Stimulated activated naive CD4-positive, alpha-beta T cell treated with Interleukin-2 at 50 U/mL for 16 hours (primary cell): ENCODE results near the gene SETBP1.

Experiments
- DNase-seq: peaks from one replicate; lab custom pipeline; 2025; lab: John Stamatoyannopoulos, UW

Gene SETBP1

DNA sequence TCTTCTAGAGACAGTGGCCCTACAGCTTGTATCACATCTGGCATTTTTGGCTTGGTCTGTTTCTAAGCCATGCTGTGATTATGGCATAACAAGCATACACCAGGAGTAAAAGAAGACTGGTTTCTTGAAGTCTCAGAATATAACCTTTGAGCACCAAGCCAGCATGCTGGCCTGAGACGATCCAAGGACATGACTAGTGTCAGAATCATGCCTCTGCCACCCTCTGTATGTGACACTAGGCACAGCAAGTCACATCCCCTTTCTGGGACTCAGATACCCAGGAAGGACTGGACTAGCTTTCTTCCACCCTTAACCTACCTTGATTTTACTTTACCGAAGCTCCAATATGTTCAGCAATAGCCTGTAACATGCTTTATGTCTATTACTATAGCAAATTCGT is 345.5 kb downstream of the SETBP1 start:
- no peak for DNase-seq

DNA sequence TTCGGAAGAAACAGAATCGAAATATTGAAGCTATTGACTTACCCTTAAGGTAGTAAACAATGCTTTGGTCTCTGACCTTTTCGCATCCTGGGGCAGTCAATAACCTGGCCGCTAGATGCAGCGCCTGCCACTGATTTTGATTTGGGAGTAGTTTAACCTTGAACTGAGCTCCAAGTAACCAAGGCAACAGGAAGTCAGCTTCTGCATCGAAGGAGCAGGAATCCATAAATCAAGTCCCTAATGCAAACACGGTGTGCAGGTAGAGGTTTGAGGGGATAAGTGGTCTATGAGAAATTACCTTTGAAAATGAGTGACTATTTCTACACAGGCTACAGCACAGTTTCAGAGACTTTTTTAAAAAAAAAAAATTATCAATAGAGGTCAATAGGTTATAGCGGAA is 353.5 kb downstream of the SETBP1 start:
- no peak for DNase-seq

DNA sequence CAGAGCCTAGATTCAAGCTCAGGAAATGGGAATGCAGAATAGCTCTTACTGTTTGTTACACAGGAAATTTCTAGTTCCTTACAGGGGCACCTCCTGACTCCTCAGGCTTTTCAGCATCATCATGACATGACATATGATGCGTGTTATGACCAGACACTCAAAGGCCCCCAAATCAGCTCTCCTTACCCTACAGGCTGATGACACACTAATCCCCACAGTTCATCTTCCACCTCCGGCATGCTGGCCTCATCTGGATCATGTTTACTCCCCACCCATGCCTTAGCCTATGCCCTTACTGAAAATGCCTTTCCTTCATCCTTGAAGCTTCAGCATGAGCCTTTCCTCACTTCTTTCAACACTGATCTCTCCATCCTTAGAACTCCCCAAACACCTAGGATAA is 356.9 kb downstream of the SETBP1 start:
- DNase-seq, result no peak

DNA sequence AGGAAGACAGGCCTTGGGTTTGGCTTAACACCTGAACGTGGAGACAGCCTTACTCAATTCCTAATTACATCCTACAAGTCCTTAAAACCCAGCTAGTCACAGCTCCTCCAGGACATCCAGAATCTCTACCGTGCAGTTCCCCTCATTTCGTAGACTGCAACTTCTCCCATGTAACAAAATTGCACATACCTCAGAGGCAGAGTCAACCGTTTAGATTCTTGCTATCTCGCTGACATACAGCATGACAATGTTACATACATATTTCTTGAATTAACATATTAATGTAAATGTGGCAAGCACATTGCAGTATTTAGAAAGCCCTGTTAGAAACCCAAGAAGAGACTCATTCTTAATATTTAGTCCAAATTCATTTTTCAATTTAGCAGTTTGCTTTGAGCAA is 358.7 kb downstream of the SETBP1 start:
- DNase-seq, result no peak

- DNase-seq, result no peak
Measured at GRCh38 chr18:45040879-45041278, 360.2 kb downstream of the SETBP1 start.

DNA sequence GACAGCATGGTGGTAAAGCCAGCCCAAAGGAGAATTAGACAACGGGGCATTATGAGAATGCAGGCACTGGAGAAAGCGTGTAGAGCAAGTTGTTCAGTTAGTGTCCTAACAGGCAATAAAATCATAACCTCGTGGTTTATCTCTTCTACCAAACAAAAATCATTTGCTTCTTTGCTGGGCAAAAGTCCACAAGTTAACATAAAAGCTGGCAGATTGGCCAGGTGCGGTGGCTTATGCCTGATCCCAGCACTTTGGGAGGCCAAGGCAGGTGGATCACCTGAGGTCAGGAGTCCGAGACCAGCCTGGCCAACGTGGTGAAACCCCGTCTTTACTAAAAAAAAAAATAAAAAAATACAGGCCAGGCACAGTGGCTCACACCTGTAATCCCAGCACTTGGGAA is 364.1 kb downstream of the SETBP1 start:
- DNase-seq, result no peak

GRCh38 chr18:45046228-45046627 is 365.5 kb downstream of the SETBP1 start:
- DNase-seq, result no peak

DNA sequence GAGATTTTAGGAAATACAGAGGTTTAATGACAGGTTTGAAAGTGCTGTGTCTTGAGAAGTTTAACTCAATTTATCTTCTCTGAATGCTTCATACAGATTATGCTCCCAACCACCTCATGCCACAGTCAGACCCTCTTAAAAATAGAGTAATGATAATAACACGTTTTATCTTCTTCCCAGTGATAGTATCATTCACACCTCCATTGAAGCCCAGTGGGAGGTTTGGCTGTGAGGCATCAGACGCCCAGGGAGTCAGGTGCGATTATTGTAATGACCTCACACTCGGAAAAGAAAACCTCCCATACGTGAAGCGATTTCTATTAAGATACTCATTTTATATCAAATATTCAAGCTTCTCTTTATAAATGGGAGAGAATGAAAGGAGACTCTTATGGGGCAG is 366.3 kb downstream of the SETBP1 start:
- DNase-seq, result no peak

GRCh38 chr18:45049578-45050319 is 369.1 kb downstream of the SETBP1 start:
- DNase-seq, result no peak

- no peak for DNase-seq
Measured at GRCh38 chr18:45050712-45051601, 370.3 kb downstream of the SETBP1 start.

DNA sequence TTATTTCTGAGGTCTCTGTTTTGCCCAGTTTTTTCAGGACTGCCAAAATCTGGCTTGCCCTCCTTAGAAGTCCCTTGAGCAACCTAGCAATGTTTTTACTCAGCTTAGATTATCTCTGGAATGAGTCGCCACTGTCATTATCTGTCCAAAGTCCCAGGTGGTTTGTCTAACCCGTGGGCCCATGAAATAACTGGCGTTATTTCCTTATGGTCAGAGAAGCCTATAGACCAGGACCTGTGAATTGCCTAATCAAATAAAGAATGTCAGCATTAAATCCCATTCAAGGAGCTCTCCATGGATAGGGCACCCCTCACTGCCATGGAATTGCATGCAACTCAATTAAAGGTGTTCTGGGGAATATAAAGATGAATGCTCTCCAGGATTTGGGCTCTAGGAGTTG is 373.9 kb downstream of the SETBP1 start:
- DNase-seq, result no peak

DNA sequence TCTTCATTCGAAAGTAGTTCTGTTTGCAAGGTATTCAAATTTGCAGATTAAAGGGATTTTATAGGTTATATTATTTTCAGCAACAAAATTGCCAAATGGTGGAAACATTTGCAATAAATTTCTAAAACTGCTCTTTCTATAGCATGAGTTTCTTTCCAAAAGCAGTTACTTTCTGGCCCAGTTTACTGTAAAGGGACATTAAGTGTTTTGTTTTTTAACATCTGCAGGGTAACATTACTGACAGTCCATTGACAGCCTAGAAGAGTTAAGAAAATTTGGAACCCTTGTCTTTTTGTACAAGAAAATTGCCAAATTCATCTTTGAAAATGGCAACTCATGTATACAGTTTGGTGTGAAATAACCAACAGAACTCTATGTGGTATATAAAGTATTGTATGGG is 375.1 kb downstream of the SETBP1 start:
- DNase-seq, result no peak

- DNase-seq, result no peak
Measured at GRCh38 chr18:45056926-45057325, 376.2 kb downstream of the SETBP1 start.

DNA sequence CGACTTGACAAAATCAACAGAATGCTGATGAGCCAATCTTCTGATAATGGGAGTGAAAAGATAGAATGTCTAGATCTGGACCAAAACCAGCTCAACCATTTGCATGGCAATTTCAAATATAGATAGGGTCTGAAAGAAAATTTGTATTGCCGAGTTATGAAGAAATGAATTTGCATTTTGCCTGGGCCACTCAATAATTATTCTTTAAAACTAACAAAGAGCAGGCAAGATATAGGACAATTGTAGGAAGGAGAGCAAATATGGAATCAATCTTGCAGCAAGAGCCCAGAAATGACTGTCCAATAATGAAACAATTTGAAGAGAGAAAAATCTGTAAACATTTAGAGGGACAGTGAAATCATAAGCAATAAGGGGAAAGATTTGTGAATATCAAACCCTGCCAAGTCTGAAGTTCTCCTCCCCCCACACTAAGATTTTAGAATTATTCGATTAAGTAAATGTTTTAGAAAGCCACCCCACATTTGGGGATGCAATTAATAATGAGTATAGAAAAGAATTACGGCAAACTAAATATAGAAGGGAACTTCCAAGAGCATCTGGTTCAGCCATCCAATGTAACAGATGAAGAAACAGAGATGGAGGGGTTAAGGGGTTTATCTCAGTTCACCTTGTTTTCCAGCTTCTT is 377.4 kb downstream of the SETBP1 start:
- DNase-seq, result no peak

- no peak for DNase-seq
Measured at GRCh38 chr18:45059695-45060094, 379.0 kb downstream of the SETBP1 start.

GRCh38 chr18:45060102-45060501 is 379.4 kb downstream of the SETBP1 start:
- DNase-seq, result no peak

GRCh38 chr18:45061359-45061758 is 380.7 kb downstream of the SETBP1 start:
- DNase-seq, result no peak

GRCh38 chr18:45063246-45064038 is 382.8 kb downstream of the SETBP1 start:
- DNase-seq, result no peak

DNA sequence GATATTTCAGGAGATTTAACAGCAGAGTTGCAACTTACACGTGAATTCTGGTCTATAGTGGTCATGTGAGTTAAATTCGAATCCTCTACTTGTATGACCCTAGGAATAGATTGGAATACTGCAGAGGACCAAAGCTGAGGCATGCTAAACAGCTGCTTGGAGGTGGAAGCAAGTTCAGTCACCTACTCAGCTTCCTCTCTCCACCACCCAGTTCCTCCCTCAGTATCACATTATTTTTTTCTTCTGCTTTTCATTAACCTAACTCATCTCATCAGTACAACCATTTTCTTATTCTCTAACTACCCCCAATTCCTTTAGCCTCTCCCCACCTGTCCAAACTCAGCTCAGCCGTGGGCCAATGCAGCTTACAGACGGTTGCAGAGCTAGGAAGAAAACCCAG is 385.5 kb downstream of the SETBP1 start:
- no peak for DNase-seq

- DNase-seq, result no peak
Measured at GRCh38 chr18:45066886-45067285, 386.2 kb downstream of the SETBP1 start.

GRCh38 chr18:45068400-45069094 is 387.9 kb downstream of the SETBP1 start:
- DNase-seq, result no peak
